Measurements from ENCODE around the gene HERPUD2. TPM values are rescaled to one million over a fixed set of nuclear protein-coding genes. Genes with fewer than 3 reads are reported as not detected.

HERPUD2 gene
- total RNA-seq, 4 donors from 2014 or later, result 28.7 to 38.2 (median 30.9) TPM

GRCh38 chr7:35729061-35729783 lies 34.3 kb upstream of the HERPUD2 start:
- no peak for TF ChIP-seq CTCF (IDR thresholded peaks at IDR 0.05; ENCODE audit: low read depth)

- no peak for TF ChIP-seq CTCF (IDR thresholded peaks at IDR 0.05; ENCODE audit: low read depth)
Measured at GRCh38 chr7:35728412-35729060, 33.6 kb upstream of the HERPUD2 start.

- TF ChIP-seq CTCF (IDR thresholded peaks at IDR 0.05; ENCODE audit: low read depth), result no peak
Measured at GRCh38 chr7:35727571-35727970, 32.6 kb upstream of the HERPUD2 start.

- TF ChIP-seq CTCF (IDR thresholded peaks at IDR 0.05; ENCODE audit: low read depth), result no peak
Measured at GRCh38 chr7:35726654-35727053, 31.7 kb upstream of the HERPUD2 start.

- no peak for TF ChIP-seq CTCF (IDR thresholded peaks at IDR 0.05; ENCODE audit: low read depth)
Measured at GRCh38 chr7:35725280-35725680, 30.3 kb upstream of the HERPUD2 start.

GRCh38 chr7:35723011-35723410 lies 28.1 kb upstream of the HERPUD2 start:
- TF ChIP-seq CTCF (IDR thresholded peaks at IDR 0.05; ENCODE audit: low read depth), result no peak

GRCh38 chr7:35722054-35722849 lies 27.3 kb upstream of the HERPUD2 start:
- no peak for TF ChIP-seq CTCF (IDR thresholded peaks at IDR 0.05; ENCODE audit: low read depth)
